ENCODE data around the gene LTB4R2. TPM values are rescaled to one million over a fixed set of nuclear protein-coding genes. Genes with fewer than 3 reads are reported as not detected.
A peak's percentile ranks its signal among the peaks of the same experiment; 100 is the strongest.

LTB4R2 gene
- 100 to 1,000 TPM; 131 to 184 (median 156) TPM for total RNA-seq

GRCh38 chr14:24309538-24310264 is at the start of gene LTB4R2:
TSS of gene LTB4R2 (plus strand) at chr14:24310140. CDS start at chr14:24310665, 525 bp downstream.
- DNase-seq (ENCODE audit: low spot score in 2 of 2) = no peak
- Histone ChIP-seq H3K4me1 (peaks cover 73% of the 10 kb centered on the region), H3K36me3 (peaks cover 29% of the 10 kb centered on the region), H3K9me3 (no peaks in the 10 kb centered on the region), H3K4me3 (peak within 1 kb of the TSS; percentile 63), H3K27ac (peak within 1 kb of the TSS; percentile 89), H3K27me3 (no peaks in the 10 kb centered on the region)
- TF ChIP-seq POLR2AphosphoS5 (IDR thresholded peaks at IDR 0.05) = no peak
- 46% methylated on average over 3 of the region's 5 CpGs for WGBS

GRCh38 chr14:24260780-24261157 is 49.2 kb upstream of the LTB4R2 start:
- Histone ChIP-seq H3K27me3 (no peaks in the 10 kb centered on the region), H3K9me3 (no peaks in the 10 kb centered on the region), H3K4me3 (no peak overlapping the region), H3K4me1 (peaks cover 33% of the 10 kb centered on the region), H3K27ac (no peak overlapping the region), H3K36me3 (peaks cover 16% of the 10 kb centered on the region)
- 61% methylated on average over 4 of the region's 4 CpGs for WGBS
- no peak for TF ChIP-seq POLR2AphosphoS5 (IDR thresholded peaks at IDR 0.05)
- TF ChIP-seq EP300 (IDR thresholded peaks at IDR 0.05) = no peak
- no peak for TF ChIP-seq POLR2A (IDR thresholded peaks at IDR 0.05)
- TF ChIP-seq CTCF (IDR thresholded peaks at IDR 0.05) = no peak
- no peak for DNase-seq (ENCODE audit: low spot score in 2 of 2)

- no peaks in the 10 kb centered on the region for H3K9me3 ChIP-seq
- H3K4me3 ChIP-seq = no peak overlapping the region
- 91% methylated on average over 15 of the region's 20 CpGs for WGBS
- TF ChIP-seq CTCF (IDR thresholded peaks at IDR 0.05) = no peak
- TF ChIP-seq POLR2AphosphoS5 (IDR thresholded peaks at IDR 0.05) = no peak
- TF ChIP-seq POLR2A (IDR thresholded peaks at IDR 0.05) = no peak
- TF ChIP-seq EP300 (IDR thresholded peaks at IDR 0.05) = no peak
- DNase-seq (ENCODE audit: low spot score in 2 of 2) = no peak
- H3K4me1 ChIP-seq = peaks cover 33% of the 10 kb centered on the region
- H3K36me3 ChIP-seq = peaks cover 17% of the 10 kb centered on the region
- H3K27me3 ChIP-seq = no peaks in the 10 kb centered on the region
- H3K27ac ChIP-seq = peak overlapping the region; percentile 24
Measured at GRCh38 chr14:24261256-24261968, 48.5 kb upstream of the LTB4R2 start.

- TF ChIP-seq POLR2AphosphoS5 (IDR thresholded peaks at IDR 0.05) = no peak
- no peak for TF ChIP-seq POLR2A (IDR thresholded peaks at IDR 0.05)
- TF ChIP-seq EP300 (IDR thresholded peaks at IDR 0.05) = no peak
- no peak for TF ChIP-seq CTCF (IDR thresholded peaks at IDR 0.05)
- Histone ChIP-seq H3K27me3 (no peaks in the 10 kb centered on the region), H3K9me3 (no peaks in the 10 kb centered on the region), H3K36me3 (peaks cover 22% of the 10 kb centered on the region), H3K27ac (no peak overlapping the region), H3K4me3 (no peak overlapping the region), H3K4me1 (peaks cover 33% of the 10 kb centered on the region)
- no peak for DNase-seq (ENCODE audit: low spot score in 2 of 2)
- no CpG with 5 or more reads among the region's 19 CpGs for WGBS
Measured at GRCh38 chr14:24261969-24262327, 48.0 kb upstream of the LTB4R2 start.

GRCh38 chr14:24262821-24263733 is 46.9 kb upstream of the LTB4R2 start, which contains the start of gene TGM1:
TSS of gene TGM1 (minus strand) at chr14:24263177. CDS start at chr14:24262352, 825 bp downstream.
- Histone ChIP-seq H3K9me3 (no peaks in the 10 kb centered on the region), H3K27ac (peak within 1 kb of the TSS; percentile 43), H3K36me3 (peaks cover 32% of the 10 kb centered on the region), H3K27me3 (no peaks in the 10 kb centered on the region), H3K4me1 (peaks cover 33% of the 10 kb centered on the region), H3K4me3 (no peak within 1 kb of the TSS)
- no peak for DNase-seq (ENCODE audit: low spot score in 2 of 2)
- TF ChIP-seq CTCF (IDR thresholded peaks at IDR 0.05) = no peak
- WGBS = 83% methylated on average over 12 of the region's 14 CpGs

Measured in suprapubic skin (tissue), 4 donors.